T-helper 1 cell treated with Interleukin-12 subunit alpha and Interleukin-12 subunit beta and Interleukin-4 antibody, amounts not matched to agents 30 μg/mL and 1 μg/mL, for 36 hours (primary cell): ENCODE measurements around the gene ZNF638.
"Not testable (repeated sequence)": the region's sequence is repeated elsewhere in the genome, so short reads cannot be mapped to it uniquely, and the experiment has no call there.

ENCODE experiments used
- H3K27ac Mint-ChIP-seq: one replicate; pipeline ENCODE4 v1.8.0; 2021; ENCODE audit warnings: mild to moderate bottlenecking, mixed read lengths
- H3K27me3 Mint-ChIP-seq: one replicate; pipeline ENCODE4 v1.8.0; 2021; ENCODE audit warnings: low read depth, mixed read lengths
- H3K36me3 Mint-ChIP-seq: one replicate; pipeline ENCODE4 v1.8.0; 2021; ENCODE audit warnings: low read depth, mixed read lengths
- H3K4me1 Mint-ChIP-seq: one replicate; pipeline ENCODE4 v1.8.0; 2021; ENCODE audit warnings: low read depth, mixed read lengths
- H3K4me3 Mint-ChIP-seq: one replicate; pipeline ENCODE4 v1.8.0; 2021; ENCODE audit warnings: mild to moderate bottlenecking, moderate library complexity, mixed read lengths
- H3K9me3 Mint-ChIP-seq: one replicate; pipeline ENCODE4 v1.8.0; 2021; ENCODE audit warnings: mixed read lengths

ZNF638 gene

GRCh38 chr2:71395471-71395870 lies 63.9 kb downstream of the ZNF638 start:
- Mint-ChIP-seq H3K9me3 (no peaks in the 10 kb centered on the region), H3K27me3 (no peaks in the 10 kb centered on the region), H3K4me1 (peaks cover 3% of the 10 kb centered on the region), H3K27ac (no peak overlapping the region), H3K4me3 (no peak overlapping the region), H3K36me3 (peaks cover 37% of the 10 kb centered on the region)

- peaks cover 44% of the 10 kb centered on the region for H3K36me3 Mint-ChIP-seq
- peaks cover 3% of the 10 kb centered on the region for H3K4me1 Mint-ChIP-seq
- no peaks in the 10 kb centered on the region for H3K9me3 Mint-ChIP-seq
- H3K27me3 Mint-ChIP-seq: no peaks in the 10 kb centered on the region
- no peak overlapping the region for H3K27ac Mint-ChIP-seq
- H3K4me3 Mint-ChIP-seq: no peak overlapping the region
These were observed 70.8 kb downstream of the ZNF638 start for GRCh38 chr2:71402427-71402826.

- Mint-ChIP-seq H3K4me1 (peaks cover 1% of the 10 kb centered on the region), H3K27ac (no peak overlapping the region), H3K36me3 (peaks cover 33% of the 10 kb centered on the region), H3K27me3 (no peaks in the 10 kb centered on the region), H3K4me3 (no peak overlapping the region), H3K9me3 (no peaks in the 10 kb centered on the region)
These were observed 78.0 kb downstream of the ZNF638 start for GRCh38 chr2:71409611-71410010.

- Mint-ChIP-seq H3K4me1 (peaks cover 1% of the 10 kb centered on the region), H3K36me3 (peaks cover 29% of the 10 kb centered on the region), H3K4me3 (no peak overlapping the region), H3K27ac (no peak overlapping the region), H3K9me3 (no peaks in the 10 kb centered on the region), H3K27me3 (no peaks in the 10 kb centered on the region)
These were observed 79.1 kb downstream of the ZNF638 start for GRCh38 chr2:71410696-71411095.

GRCh38 chr2:71416866-71417265 lies 85.3 kb downstream of the ZNF638 start:
- H3K9me3 Mint-ChIP-seq: not testable (repeated sequence)

GRCh38 chr2:71417300-71418202 lies 86.0 kb downstream of the ZNF638 start:
- peak overlapping the region; percentile 67 for H3K27ac Mint-ChIP-seq
- H3K9me3 Mint-ChIP-seq: no peaks in the 10 kb centered on the region
- no peaks in the 10 kb centered on the region for H3K27me3 Mint-ChIP-seq
- H3K36me3 Mint-ChIP-seq: peaks cover 7% of the 10 kb centered on the region
- H3K4me1 Mint-ChIP-seq: peaks cover 7% of the 10 kb centered on the region
- peak overlapping the region; percentile 82 for H3K4me3 Mint-ChIP-seq

More at GRCh38 chr2:71416866-71417265, 85.3 kb downstream of the ZNF638 start:
- H3K27me3 Mint-ChIP-seq, H3K4me1 Mint-ChIP-seq, H3K36me3 Mint-ChIP-seq, H3K27ac Mint-ChIP-seq: not testable (repeated sequence)
- peak overlapping the region; percentile 82 for H3K4me3 Mint-ChIP-seq

- H3K9me3 Mint-ChIP-seq: no peaks in the 10 kb centered on the region
- no peak overlapping the region for H3K4me3 Mint-ChIP-seq
- peaks cover 7% of the 10 kb centered on the region for H3K4me1 Mint-ChIP-seq
- no peaks in the 10 kb centered on the region for H3K27me3 Mint-ChIP-seq
- H3K36me3 Mint-ChIP-seq: peaks cover 21% of the 10 kb centered on the region
- no peak overlapping the region for H3K27ac Mint-ChIP-seq
These were observed 87.6 kb downstream of the ZNF638 start for GRCh38 chr2:71419145-71419544.

GRCh38 chr2:71419976-71420375 lies 88.4 kb downstream of the ZNF638 start:
- peaks cover 27% of the 10 kb centered on the region for H3K36me3 Mint-ChIP-seq
- no peak overlapping the region for H3K4me3 Mint-ChIP-seq
- no peaks in the 10 kb centered on the region for H3K27me3 Mint-ChIP-seq
- peaks cover 7% of the 10 kb centered on the region for H3K4me1 Mint-ChIP-seq
- H3K9me3 Mint-ChIP-seq: no peaks in the 10 kb centered on the region
- no peak overlapping the region for H3K27ac Mint-ChIP-seq

GRCh38 chr2:71422786-71423185 lies 91.2 kb downstream of the ZNF638 start:
- Mint-ChIP-seq H3K36me3 (peaks cover 40% of the 10 kb centered on the region), H3K4me1 (peaks cover 5% of the 10 kb centered on the region), H3K27me3 (no peaks in the 10 kb centered on the region), H3K9me3 (no peaks in the 10 kb centered on the region), H3K4me3 (no peak overlapping the region), H3K27ac (no peak overlapping the region)

GRCh38 chr2:71423817-71424420 lies 92.3 kb downstream of the ZNF638 start:
- Mint-ChIP-seq H3K9me3 (no peaks in the 10 kb centered on the region), H3K4me1 (peaks cover 5% of the 10 kb centered on the region), H3K27ac (no peak overlapping the region), H3K27me3 (no peaks in the 10 kb centered on the region), H3K36me3 (peaks cover 49% of the 10 kb centered on the region), H3K4me3 (no peak overlapping the region)

- H3K9me3 Mint-ChIP-seq: no peaks in the 10 kb centered on the region
- peaks cover 3% of the 10 kb centered on the region for H3K4me1 Mint-ChIP-seq
- peaks cover 59% of the 10 kb centered on the region for H3K36me3 Mint-ChIP-seq
- H3K27ac Mint-ChIP-seq: no peak overlapping the region
- H3K27me3 Mint-ChIP-seq: no peaks in the 10 kb centered on the region
- H3K4me3 Mint-ChIP-seq: no peak overlapping the region
These were observed 95.1 kb downstream of the ZNF638 start for GRCh38 chr2:71426721-71427120.

- H3K36me3 Mint-ChIP-seq: peaks cover 52% of the 10 kb centered on the region
- H3K27me3 Mint-ChIP-seq: no peaks in the 10 kb centered on the region
- no peak overlapping the region for H3K4me3 Mint-ChIP-seq
- H3K9me3 Mint-ChIP-seq: no peaks in the 10 kb centered on the region
- no peak overlapping the region for H3K27ac Mint-ChIP-seq
- H3K4me1 Mint-ChIP-seq: peaks cover 3% of the 10 kb centered on the region
These were observed 97.1 kb downstream of the ZNF638 start for GRCh38 chr2:71428472-71429383.

- not testable (repeated sequence) for H3K27me3 Mint-ChIP-seq, H3K4me3 Mint-ChIP-seq, H3K4me1 Mint-ChIP-seq, H3K36me3 Mint-ChIP-seq, H3K27ac Mint-ChIP-seq, H3K9me3 Mint-ChIP-seq
These were observed 113.6 kb downstream of the ZNF638 start for GRCh38 chr2:71445142-71445541.

- peaks cover 4% of the 10 kb centered on the region for H3K4me1 Mint-ChIP-seq
- H3K9me3 Mint-ChIP-seq: no peaks in the 10 kb centered on the region
- H3K4me3 Mint-ChIP-seq: no peak overlapping the region
- peaks cover 6% of the 10 kb centered on the region for H3K27me3 Mint-ChIP-seq
- no peak overlapping the region for H3K27ac Mint-ChIP-seq
- peaks cover 4% of the 10 kb centered on the region for H3K36me3 Mint-ChIP-seq
These were observed 114.9 kb downstream of the ZNF638 start for GRCh38 chr2:71446505-71446904.
